ENCODE results near the gene ELOVL3. TPM values are rescaled to one million over a fixed set of nuclear protein-coding genes. Genes with fewer than 3 reads are reported as not detected.

Gene ELOVL3
- total and polyA plus RNA-seq, 2 of the 13 experiments (the other 11 are each of a cell fraction or from before 2014, with no cell fraction given) = 0.58 to 0.69 TPM

GRCh38 chr10:102226542-102226870 is 407 bp downstream of the ELOVL3 start (continued):
- TF ChIP-seq, protein P1, sequence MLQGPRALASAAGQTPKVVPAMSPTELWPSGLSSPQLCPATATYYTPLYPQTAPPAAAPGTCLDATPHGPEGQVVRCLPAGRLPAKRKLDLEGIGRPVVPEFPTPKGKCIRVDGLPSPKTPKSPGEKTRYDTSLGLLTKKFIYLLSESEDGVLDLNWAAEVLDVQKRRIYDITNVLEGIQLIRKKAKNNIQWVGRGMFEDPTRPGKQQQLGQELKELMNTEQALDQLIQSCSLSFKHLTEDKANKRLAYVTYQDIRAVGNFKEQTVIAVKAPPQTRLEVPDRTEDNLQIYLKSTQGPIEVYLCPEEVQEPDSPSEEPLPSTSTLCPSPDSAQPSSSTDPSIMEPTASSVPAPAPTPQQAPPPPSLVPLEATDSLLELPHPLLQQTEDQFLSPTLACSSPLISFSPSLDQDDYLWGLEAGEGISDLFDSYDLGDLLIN (CRISPR knock-in tag; IDR thresholded peaks at IDR 0.05; ENCODE audit: borderline replicate concordance) = no peak
- TF ChIP-seq ZNF749 (CRISPR knock-in tag; IDR thresholded peaks at IDR 0.05; ENCODE audit: borderline replicate concordance) (0 out of 2 replicates have a peak, but pooled peaks have one; percentile 15), SUZ12 (IDR thresholded peaks at IDR 0.05; ENCODE audit: low read depth, low read length) (no peak), FOXK1 (CRISPR knock-in tag; IDR thresholded peaks at IDR 0.05; ENCODE audit: borderline replicate concordance, low read depth) (no peak), ZBTB38 (CRISPR knock-in tag; IDR thresholded peaks at IDR 0.05) (no peak), SIN3A (IDR thresholded peaks at IDR 0.05; ENCODE audit: borderline replicate concordance, low read depth, low read length) (no peak), RXRB (CRISPR knock-in tag; IDR thresholded peaks at IDR 0.05; ENCODE audit: borderline replicate concordance) (no peak), CBX1 (IDR thresholded peaks at IDR 0.05; ENCODE audit: low read depth) (no peak), DNMT3B (CRISPR knock-in tag; conservative IDR thresholded peaks at IDR 0.05) (no peak), KMT2A (CRISPR knock-in tag; IDR thresholded peaks at IDR 0.05) (no peak), GLI4 (CRISPR knock-in tag; IDR thresholded peaks at IDR 0.05; ENCODE audit: borderline replicate concordance) (no peak), ZNF10 (CRISPR knock-in tag; IDR thresholded peaks at IDR 0.05; ENCODE audit: borderline replicate concordance, low read depth) (no peak), SP5 (CRISPR knock-in tag; IDR thresholded peaks at IDR 0.05; ENCODE audit: borderline replicate concordance, low read depth) (no peak), RBM22 (optimal IDR thresholded peaks at IDR 0.05; ENCODE audit: low read length) (no peak)
- TF ChIP-seq, protein P2, sequence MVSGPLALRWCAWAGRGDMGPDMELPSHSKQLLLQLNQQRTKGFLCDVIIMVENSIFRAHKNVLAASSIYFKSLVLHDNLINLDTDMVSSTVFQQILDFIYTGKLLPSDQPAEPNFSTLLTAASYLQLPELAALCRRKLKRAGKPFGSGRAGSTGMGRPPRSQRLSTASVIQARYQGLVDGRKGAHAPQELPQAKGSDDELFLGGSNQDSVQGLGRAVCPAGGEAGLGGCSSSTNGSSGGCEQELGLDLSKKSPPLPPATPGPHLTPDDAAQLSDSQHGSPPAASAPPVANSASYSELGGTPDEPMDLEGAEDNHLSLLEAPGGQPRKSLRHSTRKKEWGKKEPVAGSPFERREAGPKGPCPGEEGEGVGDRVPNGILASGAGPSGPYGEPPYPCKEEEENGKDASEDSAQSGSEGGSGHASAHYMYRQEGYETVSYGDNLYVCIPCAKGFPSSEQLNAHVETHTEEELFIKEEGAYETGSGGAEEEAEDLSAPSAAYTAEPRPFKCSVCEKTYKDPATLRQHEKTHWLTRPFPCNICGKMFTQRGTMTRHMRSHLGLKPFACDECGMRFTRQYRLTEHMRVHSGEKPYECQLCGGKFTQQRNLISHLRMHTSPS (CRISPR knock-in tag; IDR thresholded peaks at IDR 0.05; ENCODE audit: low read depth) = 0 out of 2 replicates have a peak, but pooled peaks have one; percentile 1
- TF ChIP-seq, protein P3, sequence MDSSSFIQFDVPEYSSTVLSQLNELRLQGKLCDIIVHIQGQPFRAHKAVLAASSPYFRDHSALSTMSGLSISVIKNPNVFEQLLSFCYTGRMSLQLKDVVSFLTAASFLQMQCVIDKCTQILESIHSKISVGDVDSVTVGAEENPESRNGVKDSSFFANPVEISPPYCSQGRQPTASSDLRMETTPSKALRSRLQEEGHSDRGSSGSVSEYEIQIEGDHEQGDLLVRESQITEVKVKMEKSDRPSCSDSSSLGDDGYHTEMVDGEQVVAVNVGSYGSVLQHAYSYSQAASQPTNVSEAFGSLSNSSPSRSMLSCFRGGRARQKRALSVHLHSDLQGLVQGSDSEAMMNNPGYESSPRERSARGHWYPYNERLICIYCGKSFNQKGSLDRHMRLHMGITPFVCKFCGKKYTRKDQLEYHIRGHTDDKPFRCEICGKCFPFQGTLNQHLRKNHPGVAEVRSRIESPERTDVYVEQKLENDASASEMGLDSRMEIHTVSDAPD (CRISPR knock-in tag; IDR thresholded peaks at IDR 0.05) = no peak
- TF ChIP-seq, protein P4, sequence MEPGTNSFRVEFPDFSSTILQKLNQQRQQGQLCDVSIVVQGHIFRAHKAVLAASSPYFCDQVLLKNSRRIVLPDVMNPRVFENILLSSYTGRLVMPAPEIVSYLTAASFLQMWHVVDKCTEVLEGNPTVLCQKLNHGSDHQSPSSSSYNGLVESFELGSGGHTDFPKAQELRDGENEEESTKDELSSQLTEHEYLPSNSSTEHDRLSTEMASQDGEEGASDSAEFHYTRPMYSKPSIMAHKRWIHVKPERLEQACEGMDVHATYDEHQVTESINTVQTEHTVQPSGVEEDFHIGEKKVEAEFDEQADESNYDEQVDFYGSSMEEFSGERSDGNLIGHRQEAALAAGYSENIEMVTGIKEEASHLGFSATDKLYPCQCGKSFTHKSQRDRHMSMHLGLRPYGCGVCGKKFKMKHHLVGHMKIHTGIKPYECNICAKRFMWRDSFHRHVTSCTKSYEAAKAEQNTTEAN (CRISPR knock-in tag; conservative IDR thresholded peaks at IDR 0.05) = no peak
- TF ChIP-seq, protein P5, sequence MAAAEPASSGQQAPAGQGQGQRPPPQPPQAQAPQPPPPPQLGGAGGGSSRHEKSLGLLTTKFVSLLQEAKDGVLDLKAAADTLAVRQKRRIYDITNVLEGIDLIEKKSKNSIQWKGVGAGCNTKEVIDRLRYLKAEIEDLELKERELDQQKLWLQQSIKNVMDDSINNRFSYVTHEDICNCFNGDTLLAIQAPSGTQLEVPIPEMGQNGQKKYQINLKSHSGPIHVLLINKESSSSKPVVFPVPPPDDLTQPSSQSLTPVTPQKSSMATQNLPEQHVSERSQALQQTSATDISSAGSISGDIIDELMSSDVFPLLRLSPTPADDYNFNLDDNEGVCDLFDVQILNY (CRISPR knock-in tag; conservative IDR thresholded peaks at IDR 0.05) = no peak
- TF ChIP-seq, protein P6, sequence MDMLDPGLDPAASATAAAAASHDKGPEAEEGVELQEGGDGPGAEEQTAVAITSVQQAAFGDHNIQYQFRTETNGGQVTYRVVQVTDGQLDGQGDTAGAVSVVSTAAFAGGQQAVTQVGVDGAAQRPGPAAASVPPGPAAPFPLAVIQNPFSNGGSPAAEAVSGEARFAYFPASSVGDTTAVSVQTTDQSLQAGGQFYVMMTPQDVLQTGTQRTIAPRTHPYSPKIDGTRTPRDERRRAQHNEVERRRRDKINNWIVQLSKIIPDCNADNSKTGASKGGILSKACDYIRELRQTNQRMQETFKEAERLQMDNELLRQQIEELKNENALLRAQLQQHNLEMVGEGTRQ (IDR thresholded peaks at IDR 0.05; ENCODE audit: low read depth, low read length) = no peak
- TF ChIP-seq, protein P6 (CRISPR knock-in tag; IDR thresholded peaks at IDR 0.05; ENCODE audit: borderline replicate concordance) = no peak

All from HepG2 (cell line).